Chondrocyte (in vitro differentiated cells): Measurements from ENCODE around the gene PSMB11. TPM values are rescaled to one million over a fixed set of nuclear protein-coding genes. Genes with fewer than 3 reads are reported as not detected.
A peak's percentile ranks its signal among the peaks of the same experiment; 100 is the strongest.

Experiments
- DNase-seq: peaks from one replicate; pipeline ENCODE4 v3.0.0; 2021; ENCODE audit warnings: mixed read lengths, low spot score
- H3K27ac Mint-ChIP-seq: one replicate; pipeline ENCODE4 v1.8.0; 2021; ENCODE audit warnings: mild to moderate bottlenecking, moderate library complexity, mixed read lengths; ENCODE audit not compliant: unreplicated experiment
- H3K27me3 Mint-ChIP-seq: 2 replicates; pipeline ENCODE4 v1.8.0; 2021; ENCODE audit warnings: low read depth, mixed read lengths
- H3K36me3 Mint-ChIP-seq: 2 replicates; pipeline ENCODE4 v1.8.0; 2021; ENCODE audit warnings: low read depth, mixed read lengths
- H3K4me1 Mint-ChIP-seq: 2 replicates; pipeline ENCODE4 v1.8.0; 2021; ENCODE audit warnings: low read depth, mild to moderate bottlenecking, mixed read lengths
- H3K4me3 Mint-ChIP-seq: one replicate; pipeline ENCODE4 v1.8.0; 2021; ENCODE audit warnings: mild to moderate bottlenecking, moderate library complexity, mixed read lengths; ENCODE audit not compliant: unreplicated experiment
- H3K9me3 Mint-ChIP-seq: 2 replicates; pipeline ENCODE4 v1.8.0; 2021; ENCODE audit warnings: low read depth, mixed read lengths
- CTCF ChIP-seq: fragments of 200-600 bp; sonication (generic); IDR thresholded peaks from 2 replicates; pipeline ENCODE4 v1.5.0; 2021; ENCODE audit warnings: antibody characterized with exemption, mild to moderate bottlenecking, moderate library complexity
- long read RNA-seq: library from polyadenylated mRNA; stranded (forward); transcript quantifications from one replicate; pipeline ENCODE4 v2.0.0, GENCODE V29; 2021
- total RNA-seq: library from RNA; stranded (reverse); gene quantifications from 3 replicates; pipeline ENCODE4 v1.2.1, GENCODE V29; 2021

Gene PSMB11
- total RNA-seq, result not detected in 3 replicates
- long read RNA-seq, result 0 reads

- TF ChIP-seq CTCF, result no peak
- DNase-seq, result no peak
- Mint-ChIP-seq H3K4me3 (no peak within 1 kb of the TSS), H3K4me1 (peaks cover 5% of the 10 kb centered on the region), H3K36me3 (no peaks in the 10 kb centered on the region), H3K9me3 (no peaks in the 10 kb centered on the region), H3K27ac (no peak within 1 kb of the TSS), H3K27me3 (no peaks in the 10 kb centered on the region)
Measured at GRCh38 chr14:23042162-23042965, at the start of gene PSMB11. Gene PSMB11 (plus strand): TSS chr14:23042212. CDS start chr14:23042226, 14 bp downstream.

- H3K27ac Mint-ChIP-seq, result no peak overlapping the region
- peaks cover 1% of the 10 kb centered on the region for H3K36me3 Mint-ChIP-seq
- no peaks in the 10 kb centered on the region for H3K9me3 Mint-ChIP-seq
- H3K4me1 Mint-ChIP-seq, result peaks cover 20% of the 10 kb centered on the region
- H3K4me3 Mint-ChIP-seq, result no peak overlapping the region
- no peak for DNase-seq
- no peak for TF ChIP-seq CTCF
- H3K27me3 Mint-ChIP-seq, result no peaks in the 10 kb centered on the region
Measured at GRCh38 chr14:22993517-22993916, 48.5 kb upstream of the PSMB11 start.

- Mint-ChIP-seq H3K27me3 (no peaks in the 10 kb centered on the region), H3K4me3 (peak overlapping the region; percentile 35), H3K36me3 (no peaks in the 10 kb centered on the region), H3K9me3 (no peaks in the 10 kb centered on the region), H3K4me1 (peaks cover 20% of the 10 kb centered on the region), H3K27ac (peak overlapping the region; percentile 74)
- peak; percentile 83 for TF ChIP-seq CTCF
- DNase-seq, result no peak
Measured at GRCh38 chr14:22994762-22995275, 47.2 kb upstream of the PSMB11 start.

GRCh38 chr14:22995889-22996625 lies 46.0 kb upstream of the PSMB11 start:
- no peaks in the 10 kb centered on the region for H3K36me3 Mint-ChIP-seq
- no peaks in the 10 kb centered on the region for H3K9me3 Mint-ChIP-seq
- peaks cover 20% of the 10 kb centered on the region for H3K4me1 Mint-ChIP-seq
- H3K27me3 Mint-ChIP-seq, result no peaks in the 10 kb centered on the region
- H3K27ac Mint-ChIP-seq, result no peak overlapping the region
- no peak for TF ChIP-seq CTCF
- no peak overlapping the region for H3K4me3 Mint-ChIP-seq
- no peak for DNase-seq
